Esophagus squamous epithelium (tissue), 4 donors: ENCODE results near the gene GPR27.

Experiments used
- CTCF ChIP-seq, 6 experiments: fragments of 450-650 bp in 4 of 6; fragments of 200-600 bp in 2 of 6; sonication (generic) in 2 of 6; IDR thresholded peaks; one replicate each; pipeline ENCODE4 v1.5.1; 2016 to 2019; ENCODE audit warnings: antibody characterized with exemption in 6 of 6, mild to moderate bottlenecking in 4 of 6, moderate library complexity in 4 of 6
- POLR2A ChIP-seq, 4 donors: fragments of 450-650 bp; IDR thresholded peaks; one replicate each; pipeline ENCODE4 v1.6.1; 2017; ENCODE audit warnings: antibody characterized with exemption in 4 of 4, mild to moderate bottlenecking in 4 of 4, moderate library complexity in 3 of 4

- TF ChIP-seq CTCF (IDR thresholded peaks at IDR 0.05) (no peak), POLR2A (IDR thresholded peaks at IDR 0.05) (no peak)
These were observed 42.6 kb downstream of the GPR27 start for GRCh38 chr3:71796290-71796689.
